ENCODE results near the gene SDHA.
"Not testable (repeated sequence)": the region's sequence is repeated elsewhere in the genome, so short reads cannot be mapped to it uniquely, and the experiment has no call there.

Gene SDHA

GRCh38 chr5:278646-279045 is 60.5 kb downstream of the SDHA start:
- no peak for DNase-seq (ENCODE audit: extremely low read depth, low read depth)
- no peak overlapping the region for H3K4me3 ChIP-seq (replicated peaks; ENCODE audit: low read depth, low read length)
- TF ChIP-seq CTCF (IDR thresholded peaks at IDR 0.05; ENCODE audit: low read depth, low read length, missing control alignments), result no peak

GRCh38 chr5:279051-279665 is 61.0 kb downstream of the SDHA start:
- not testable (repeated sequence) for DNase-seq (ENCODE audit: extremely low read depth, low read depth); H3K4me3 ChIP-seq (replicated peaks; ENCODE audit: low read depth, low read length)

- no peak overlapping the region for H3K4me3 ChIP-seq (replicated peaks; ENCODE audit: low read depth, low read length)
- TF ChIP-seq CTCF (IDR thresholded peaks at IDR 0.05; ENCODE audit: low read depth, low read length, missing control alignments), result no peak
- DNase-seq (ENCODE audit: extremely low read depth, low read depth), result no peak
Observed at GRCh38 chr5:285991-286557, 68.0 kb downstream of the SDHA start.

- DNase-seq (ENCODE audit: extremely low read depth, low read depth); H3K4me3 ChIP-seq (replicated peaks; ENCODE audit: low read depth, low read length): not testable (repeated sequence)
Observed at GRCh38 chr5:290200-290599, 72.1 kb downstream of the SDHA start.

GRCh38 chr5:291345-291744 is 73.2 kb downstream of the SDHA start:
- not testable (repeated sequence) for H3K4me3 ChIP-seq (replicated peaks; ENCODE audit: low read depth, low read length); DNase-seq (ENCODE audit: extremely low read depth, low read depth)

GRCh38 chr5:294788-295187 is 76.7 kb downstream of the SDHA start:
- not testable (repeated sequence) for H3K4me3 ChIP-seq (replicated peaks; ENCODE audit: low read depth, low read length); DNase-seq (ENCODE audit: extremely low read depth, low read depth)

GRCh38 chr5:296207-296606 is 78.1 kb downstream of the SDHA start:
- DNase-seq (ENCODE audit: extremely low read depth, low read depth); H3K4me3 ChIP-seq (replicated peaks; ENCODE audit: low read depth, low read length): not testable (repeated sequence)

- DNase-seq (ENCODE audit: extremely low read depth, low read depth), result not testable (repeated sequence)
Observed at GRCh38 chr5:296954-297353, 78.8 kb downstream of the SDHA start.

GRCh38 chr5:297448-297847 is 79.3 kb downstream of the SDHA start:
- DNase-seq (ENCODE audit: extremely low read depth, low read depth); H3K4me3 ChIP-seq (replicated peaks; ENCODE audit: low read depth, low read length): not testable (repeated sequence)

More at GRCh38 chr5:296954-297353, 78.8 kb downstream of the SDHA start:
- H3K4me3 ChIP-seq (replicated peaks; ENCODE audit: low read depth, low read length), result not testable (repeated sequence)

- not testable (repeated sequence) for DNase-seq (ENCODE audit: extremely low read depth, low read depth); H3K4me3 ChIP-seq (replicated peaks; ENCODE audit: low read depth, low read length)
Observed at GRCh38 chr5:297991-298736, 80.0 kb downstream of the SDHA start.

- TF ChIP-seq CTCF (IDR thresholded peaks at IDR 0.05; ENCODE audit: low read depth, low read length, missing control alignments), result no peak
Observed at GRCh38 chr5:298737-299125, 80.6 kb downstream of the SDHA start.

GRCh38 chr5:299921-300320 is 81.8 kb downstream of the SDHA start:
- H3K4me3 ChIP-seq (replicated peaks; ENCODE audit: low read depth, low read length); DNase-seq (ENCODE audit: extremely low read depth, low read depth): not testable (repeated sequence)

More at GRCh38 chr5:298737-299125, 80.6 kb downstream of the SDHA start:
- DNase-seq (ENCODE audit: extremely low read depth, low read depth), result no peak
- no peak overlapping the region for H3K4me3 ChIP-seq (replicated peaks; ENCODE audit: low read depth, low read length)

- DNase-seq (ENCODE audit: extremely low read depth, low read depth); H3K4me3 ChIP-seq (replicated peaks; ENCODE audit: low read depth, low read length): not testable (repeated sequence)
Observed at GRCh38 chr5:300691-301435, 82.7 kb downstream of the SDHA start.

GRCh38 chr5:302416-302815 is 84.3 kb downstream of the SDHA start:
- H3K4me3 ChIP-seq (replicated peaks; ENCODE audit: low read depth, low read length); DNase-seq (ENCODE audit: extremely low read depth, low read depth): not testable (repeated sequence)
